ENCODE measurements around the gene IDI2. TPM values are rescaled to one million over a fixed set of nuclear protein-coding genes. Genes with fewer than 3 reads are reported as not detected.

Gene IDI2
- total RNA-seq, 2 experiments from 2014 or later, result not detected

DNA sequence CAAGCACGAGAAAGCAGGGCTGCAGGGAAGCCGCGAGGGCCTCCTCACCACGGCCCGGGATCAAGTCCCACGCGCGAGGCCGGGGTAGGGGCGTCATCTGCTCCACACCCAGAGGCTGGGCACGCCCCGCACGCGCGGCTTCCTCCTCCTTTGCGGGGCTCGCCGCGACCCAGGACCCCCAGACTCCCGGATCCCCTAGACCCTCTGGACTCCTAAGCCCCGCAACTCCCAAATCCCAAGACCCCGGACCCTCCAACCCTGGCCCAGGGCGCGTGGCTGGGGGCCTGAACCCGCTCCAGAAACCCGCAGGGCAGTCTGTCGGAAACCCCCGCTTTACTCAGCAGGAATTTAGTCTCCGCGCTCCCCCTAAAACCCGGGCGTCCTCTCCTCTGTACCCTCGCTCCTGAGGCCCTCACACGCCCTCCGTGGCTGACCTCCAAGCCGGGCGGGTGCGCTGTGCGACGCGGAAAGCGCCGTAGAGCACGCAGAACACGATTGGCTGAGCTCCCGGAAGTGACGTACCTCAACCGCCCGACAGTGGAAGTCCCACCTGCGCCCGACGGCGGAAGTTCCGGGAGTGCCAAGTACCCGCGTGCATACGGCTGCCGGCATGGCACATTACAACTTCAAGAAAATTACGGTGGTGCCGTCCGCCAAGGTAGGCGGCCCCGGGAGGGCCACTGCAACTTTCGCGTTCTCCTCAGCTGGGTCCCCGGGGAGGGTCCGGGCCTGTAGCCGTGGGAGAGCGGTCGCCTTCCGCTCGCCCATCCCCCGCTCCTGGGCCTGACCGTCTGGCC is 37.6 kb downstream of the IDI2 start, which contains the start of gene GTPBP4:
TSS of gene GTPBP4 (plus strand) at position 565 of the 797 bp plus-strand sequence. CDS start at position 611, 46 bp downstream.
- Mint-ChIP-seq H3K4me1 (ENCODE audit: low read depth) (peaks cover 31% of the 10 kb centered on the region), H3K4me3 (peak within 1 kb of the TSS; percentile 95), H3K27me3 (no peaks in the 10 kb centered on the region), H3K36me3 (ENCODE audit: low read depth) (peaks cover 35% of the 10 kb centered on the region), H3K9me3 (no peaks in the 10 kb centered on the region), H3K27ac (peak within 1 kb of the TSS; percentile 97)
- TF ChIP-seq, protein P1, sequence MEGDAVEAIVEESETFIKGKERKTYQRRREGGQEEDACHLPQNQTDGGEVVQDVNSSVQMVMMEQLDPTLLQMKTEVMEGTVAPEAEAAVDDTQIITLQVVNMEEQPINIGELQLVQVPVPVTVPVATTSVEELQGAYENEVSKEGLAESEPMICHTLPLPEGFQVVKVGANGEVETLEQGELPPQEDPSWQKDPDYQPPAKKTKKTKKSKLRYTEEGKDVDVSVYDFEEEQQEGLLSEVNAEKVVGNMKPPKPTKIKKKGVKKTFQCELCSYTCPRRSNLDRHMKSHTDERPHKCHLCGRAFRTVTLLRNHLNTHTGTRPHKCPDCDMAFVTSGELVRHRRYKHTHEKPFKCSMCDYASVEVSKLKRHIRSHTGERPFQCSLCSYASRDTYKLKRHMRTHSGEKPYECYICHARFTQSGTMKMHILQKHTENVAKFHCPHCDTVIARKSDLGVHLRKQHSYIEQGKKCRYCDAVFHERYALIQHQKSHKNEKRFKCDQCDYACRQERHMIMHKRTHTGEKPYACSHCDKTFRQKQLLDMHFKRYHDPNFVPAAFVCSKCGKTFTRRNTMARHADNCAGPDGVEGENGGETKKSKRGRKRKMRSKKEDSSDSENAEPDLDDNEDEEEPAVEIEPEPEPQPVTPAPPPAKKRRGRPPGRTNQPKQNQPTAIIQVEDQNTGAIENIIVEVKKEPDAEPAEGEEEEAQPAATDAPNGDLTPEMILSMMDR (IDR thresholded peaks at IDR 0.05), result no peak
- DNase-seq (peak; percentile 99), ATAC-seq (peak; percentile 99)
- CTCF ChIA-PET, result interaction anchor here (0.9 to 1.6 kb wide), 5 partner anchors 51 to 61 kb away, joined by 3 read pairs; partner anchors contain the start of genes IDI1 and LARP4B
- POLR2A ChIA-PET, result interaction anchor here (0.5 to 5.3 kb wide), 13 partner anchors 10 to 852 kb away, joined by 3 to 24 read pairs (median 5); partner anchors contain the start of genes IDI1, LARP4B and WDR37
- intact Hi-C loops (cut with micrococcal nuclease), result loop anchor here (5.0 kb wide), 2 partner anchors 51 to 64 kb away; no protein-coding TSS in a partner anchor

DNA sequence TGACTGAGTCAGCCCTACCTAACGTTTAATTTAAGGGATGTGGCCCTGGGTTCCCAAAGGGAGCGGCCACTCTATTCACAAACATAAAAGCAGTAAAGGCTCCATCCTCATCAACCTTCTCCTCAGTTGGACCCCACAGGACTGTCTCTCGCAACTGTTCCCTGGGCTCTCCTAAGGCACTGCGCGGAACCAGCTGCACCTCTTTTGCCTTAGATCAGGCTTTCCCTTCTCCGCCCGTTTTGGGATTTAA is 38.1 kb downstream of the IDI2 start:
- DNase-seq (no peak), ATAC-seq (no peak)
- H3K27ac Mint-ChIP-seq, result peak overlapping the region; percentile 97
- H3K9me3 Mint-ChIP-seq, result no peaks in the 10 kb centered on the region
- H3K4me3 Mint-ChIP-seq, result peak overlapping the region; percentile 95
- no peaks in the 10 kb centered on the region for H3K27me3 Mint-ChIP-seq
- ChIA-PET CTCF (interaction anchor here (0.9 to 1.6 kb wide), 2 partner anchors 56 to 61 kb away, joined by 3 read pairs; partner anchors contain the start of gene IDI1), POLR2A (interaction anchor here (0.9 to 5.3 kb wide), 9 partner anchors 19 to 852 kb away, joined by 3 to 24 read pairs (median 5); partner anchors contain the start of genes IDI1, LARP4B and WDR37)
- TF ChIP-seq, protein P1 (IDR thresholded peaks at IDR 0.05), result no peak
- peaks cover 30% of the 10 kb centered on the region for H3K36me3 Mint-ChIP-seq (ENCODE audit: low read depth)
- intact Hi-C loops (cut with micrococcal nuclease), result loop anchor here (5.0 kb wide), 2 partner anchors 50 to 65 kb away; no protein-coding TSS in a partner anchor
- H3K4me1 Mint-ChIP-seq (ENCODE audit: low read depth), result peaks cover 28% of the 10 kb centered on the region

DNA sequence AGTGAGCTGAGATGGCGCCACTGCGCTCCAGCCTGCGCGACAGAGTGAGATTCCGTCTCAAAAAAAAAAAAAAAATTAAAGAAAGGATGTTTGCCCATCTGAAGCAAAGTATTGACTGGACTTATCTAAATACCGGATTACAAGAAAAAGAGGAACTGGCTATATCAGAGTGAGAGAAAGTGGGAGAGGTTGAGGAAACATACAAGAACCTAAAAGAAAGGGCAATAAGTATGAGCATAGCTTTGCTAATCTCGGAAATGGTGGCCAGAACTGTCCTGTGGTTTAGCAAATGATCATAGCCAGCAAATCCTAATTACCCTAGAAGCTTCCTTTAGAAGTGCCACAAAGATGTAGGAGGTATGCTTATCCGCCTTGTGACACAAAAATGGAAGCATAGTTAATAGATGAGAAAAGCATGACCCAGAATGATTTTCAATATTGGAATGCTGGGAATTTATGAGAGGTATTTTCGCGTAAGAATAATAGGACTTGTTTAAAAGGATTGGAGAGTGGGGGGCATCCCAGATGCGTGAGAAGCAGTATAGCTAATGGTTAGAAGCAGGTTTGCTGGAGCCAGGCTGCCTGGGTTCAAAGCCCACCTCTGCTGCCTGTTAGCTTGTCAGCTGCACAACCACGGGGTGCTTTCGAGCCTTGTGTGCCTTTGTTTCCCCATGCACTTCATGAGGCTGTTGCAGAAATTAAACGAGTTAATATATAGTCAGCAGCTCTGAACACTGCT is 38.6 kb downstream of the IDI2 start:
- TF ChIP-seq, protein P1 (IDR thresholded peaks at IDR 0.05), result no peak
- intact Hi-C loops (cut with micrococcal nuclease), result loop anchor here (5.0 kb wide), 2 partner anchors 50 to 65 kb away; no protein-coding TSS in a partner anchor
- H3K9me3 Mint-ChIP-seq, result no peaks in the 10 kb centered on the region
- POLR2A ChIA-PET, result interaction anchor here (0.9 to 5.3 kb wide), 9 partner anchors 19 to 851 kb away, joined by 3 to 24 read pairs (median 4); partner anchors contain the start of genes IDI1 and WDR37
- peak overlapping the region; percentile 97 for H3K27ac Mint-ChIP-seq
- H3K4me3 Mint-ChIP-seq, result peak overlapping the region; percentile 95
- peaks cover 26% of the 10 kb centered on the region for H3K4me1 Mint-ChIP-seq (ENCODE audit: low read depth)
- H3K36me3 Mint-ChIP-seq (ENCODE audit: low read depth), result peaks cover 28% of the 10 kb centered on the region
- no peak for DNase-seq
- no peaks in the 10 kb centered on the region for H3K27me3 Mint-ChIP-seq
- CTCF ChIA-PET, result interaction anchor here (0.9 to 1.6 kb wide), 3 partner anchors 57 to 134 kb away, joined by 3 read pairs; partner anchors contain the start of gene IDI1
- ATAC-seq, result no peak

DNA sequence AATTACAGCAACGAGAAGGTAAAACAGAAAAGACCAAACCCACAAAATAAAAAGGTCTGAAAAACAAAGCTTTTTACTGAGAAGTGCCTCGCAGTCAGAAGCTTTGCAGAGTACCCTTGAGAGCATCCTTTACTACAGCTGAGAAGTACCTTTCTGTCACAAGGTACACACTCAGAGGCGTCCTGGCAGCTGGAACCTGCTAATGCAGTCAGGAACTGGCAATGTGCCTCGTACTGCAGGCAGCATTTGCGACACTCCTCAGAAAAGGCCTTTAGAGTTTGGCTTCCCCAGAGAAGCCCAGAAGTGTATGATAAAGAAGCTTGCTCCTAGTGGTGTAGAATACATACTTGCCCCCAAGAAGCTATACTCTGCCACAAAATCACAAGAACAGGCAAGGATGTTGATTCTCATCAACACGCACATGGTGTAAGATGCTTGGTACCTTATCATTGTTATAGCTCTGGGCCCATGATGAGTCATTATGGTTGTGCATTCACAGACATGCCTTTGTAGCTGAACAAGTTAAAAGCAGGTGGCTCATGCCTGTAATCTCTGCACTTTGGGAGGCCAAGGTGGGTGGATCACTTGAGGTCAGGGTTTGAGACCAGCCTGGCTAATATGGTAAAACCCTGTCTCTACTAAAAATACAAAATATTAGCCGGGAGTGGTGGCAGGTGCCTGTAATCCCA is 39.4 kb downstream of the IDI2 start:
- ChIA-PET POLR2A (interaction anchor here (1.1 to 5.3 kb wide), 6 partner anchors 18 to 70 kb away, joined by 3 to 24 read pairs (median 4); partner anchors contain the start of genes IDI1 and WDR37), CTCF (interaction anchor here (1.0 kb wide), 1 partner anchor 133 kb away, joined by 3 read pairs; no protein-coding TSS in a partner anchor)
- ATAC-seq, result no peak
- TF ChIP-seq, protein P1 (IDR thresholded peaks at IDR 0.05), result no peak
- intact Hi-C loops (cut with micrococcal nuclease), result loop anchor here (5.0 kb wide), 2 partner anchors 49 to 66 kb away; no protein-coding TSS in a partner anchor
- DNase-seq, result peak; percentile 10
- H3K9me3 Mint-ChIP-seq, result peaks cover under 1% of the 10 kb centered on the region
- no peaks in the 10 kb centered on the region for H3K27me3 Mint-ChIP-seq
- H3K4me3 Mint-ChIP-seq, result peak overlapping the region; percentile 95
- peaks cover 24% of the 10 kb centered on the region for H3K4me1 Mint-ChIP-seq (ENCODE audit: low read depth)
- peaks cover 27% of the 10 kb centered on the region for H3K36me3 Mint-ChIP-seq (ENCODE audit: low read depth)
- H3K27ac Mint-ChIP-seq, result no peak overlapping the region
